ENCODE results near the gene C17orf78. TPM values are rescaled to one million over a fixed set of nuclear protein-coding genes. Genes with fewer than 3 reads are reported as not detected.
"Not testable (repeated sequence)": the region's sequence is repeated elsewhere in the genome, so short reads cannot be mapped to it uniquely, and the experiment has no call there.

C17orf78 gene
- total RNA-seq, 1 donor from 2014 or later: not detected

GRCh38 chr17:37430051-37430627 lies 54.4 kb downstream of the C17orf78 start:
- no peak overlapping the region for H3K4me3 Mint-ChIP-seq (ENCODE audit: unreplicated experiment)
- H3K9me3 Mint-ChIP-seq (ENCODE audit: unreplicated experiment): no peaks in the 10 kb centered on the region
- TF ChIP-seq CTCF (IDR thresholded peaks at IDR 0.05; ENCODE audit: partially characterized antibody, unreplicated experiment): no peak
- no peaks in the 10 kb centered on the region for H3K4me1 Mint-ChIP-seq (ENCODE audit: low read depth, unreplicated experiment)
- H3K27ac Mint-ChIP-seq (ENCODE audit: unreplicated experiment): no peak overlapping the region
- H3K27me3 Mint-ChIP-seq (ENCODE audit: unreplicated experiment): no peaks in the 10 kb centered on the region
- no peak for DNase-seq
- H3K36me3 Mint-ChIP-seq (ENCODE audit: unreplicated experiment): no peaks in the 10 kb centered on the region

GRCh38 chr17:37432671-37433070 lies 56.9 kb downstream of the C17orf78 start:
- H3K4me3 Mint-ChIP-seq (ENCODE audit: unreplicated experiment): no peak overlapping the region
- H3K27ac Mint-ChIP-seq (ENCODE audit: unreplicated experiment): no peak overlapping the region
- H3K4me1 Mint-ChIP-seq (ENCODE audit: low read depth, unreplicated experiment): no peaks in the 10 kb centered on the region
- no peaks in the 10 kb centered on the region for H3K9me3 Mint-ChIP-seq (ENCODE audit: unreplicated experiment)
- no peaks in the 10 kb centered on the region for H3K27me3 Mint-ChIP-seq (ENCODE audit: unreplicated experiment)
- no peak for TF ChIP-seq CTCF (IDR thresholded peaks at IDR 0.05; ENCODE audit: partially characterized antibody, unreplicated experiment)
- DNase-seq: no peak
- no peaks in the 10 kb centered on the region for H3K36me3 Mint-ChIP-seq (ENCODE audit: unreplicated experiment)

GRCh38 chr17:37438141-37438540 lies 62.4 kb downstream of the C17orf78 start:
- TF ChIP-seq CTCF (IDR thresholded peaks at IDR 0.05; ENCODE audit: partially characterized antibody, unreplicated experiment): no peak
- H3K4me1 Mint-ChIP-seq (ENCODE audit: low read depth, unreplicated experiment): no peaks in the 10 kb centered on the region
- H3K9me3 Mint-ChIP-seq (ENCODE audit: unreplicated experiment): no peaks in the 10 kb centered on the region
- H3K27me3 Mint-ChIP-seq (ENCODE audit: unreplicated experiment): no peaks in the 10 kb centered on the region
- H3K36me3 Mint-ChIP-seq (ENCODE audit: unreplicated experiment): no peaks in the 10 kb centered on the region
- no peak for DNase-seq
- no peak overlapping the region for H3K4me3 Mint-ChIP-seq (ENCODE audit: unreplicated experiment)
- H3K27ac Mint-ChIP-seq (ENCODE audit: unreplicated experiment): no peak overlapping the region

- TF ChIP-seq CTCF (IDR thresholded peaks at IDR 0.05; ENCODE audit: partially characterized antibody, unreplicated experiment): no peak
- Mint-ChIP-seq H3K27me3 (ENCODE audit: unreplicated experiment) (no peaks in the 10 kb centered on the region), H3K9me3 (ENCODE audit: unreplicated experiment) (no peaks in the 10 kb centered on the region), H3K27ac (ENCODE audit: unreplicated experiment) (no peak overlapping the region), H3K4me1 (ENCODE audit: low read depth, unreplicated experiment) (no peaks in the 10 kb centered on the region), H3K36me3 (ENCODE audit: unreplicated experiment) (no peaks in the 10 kb centered on the region), H3K4me3 (ENCODE audit: unreplicated experiment) (no peak overlapping the region)
- no peak for DNase-seq
Measured at GRCh38 chr17:37440424-37440823, 64.6 kb downstream of the C17orf78 start.

- H3K27me3 Mint-ChIP-seq (ENCODE audit: unreplicated experiment); H3K9me3 Mint-ChIP-seq (ENCODE audit: unreplicated experiment); H3K36me3 Mint-ChIP-seq (ENCODE audit: unreplicated experiment); H3K27ac Mint-ChIP-seq (ENCODE audit: unreplicated experiment); H3K4me1 Mint-ChIP-seq (ENCODE audit: low read depth, unreplicated experiment); H3K4me3 Mint-ChIP-seq (ENCODE audit: unreplicated experiment); DNase-seq: not testable (repeated sequence)
Measured at GRCh38 chr17:37441369-37442014, 65.7 kb downstream of the C17orf78 start.

Other genes starting within 250 kb of the C17orf78 start
- gene ACACA, start 30.9 kb downstream of the C17orf78 start, total RNA-seq (ENCODE audit: unreplicated experiment): 145 TPM
- gene TADA2A, start 30.9 kb downstream of the C17orf78 start, total RNA-seq (ENCODE audit: unreplicated experiment): 30.6 TPM
- 10.0 TPM for gene DUSP14, start 113.9 kb downstream of the C17orf78 start, total RNA-seq (ENCODE audit: unreplicated experiment)
- 65.8 TPM for gene SYNRG, start 233.4 kb downstream of the C17orf78 start, total RNA-seq (ENCODE audit: unreplicated experiment)

Data from glutamatergic neuron (in vitro differentiated cells).